Spleen (tissue), 7 donors: Measurements from ENCODE around the gene CDK14.

Experiments used
- POLR2A ChIP-seq, 3 donors: fragments of 450-650 bp; IDR thresholded peaks; one replicate each; pipeline ENCODE4 v1.5.1; 2017; ENCODE audit warnings: antibody characterized with exemption in 3 of 3, mild to moderate bottlenecking in 1 of 3
- POLR2AphosphoS5 ChIP-seq, 3 donors: sonication (generic); formaldehyde crosslinking; IDR thresholded peaks; one replicate each; pipeline ENCODE4 v1.5.1; 2017; ENCODE audit warnings: antibody characterized with exemption in 3 of 3
- TF ChIP-seq, protein P1 (sequence below), 11 experiments: fragments of 200-600 bp in 7 of 11; fragments of 450-650 bp in 4 of 11; sonication (generic) in 4 of 11; IDR thresholded peaks in 8 of 11; conservative IDR thresholded peaks in 3 of 11; 1 replicate in 7 of 11; 2 replicates in 4 of 11; pipeline versions ENCODE4 v1.4.0 to v1.8.0; 2016 to 2021; ENCODE audit warnings: antibody characterized with exemption in 11 of 11, inconsistent platforms in 4 of 11, mild to moderate bottlenecking in 1 of 11
- donor health status: DM: no; HTN: no; CAD: no; lungs with moderate emphysema.
- donor health status: DM: no; HTN: no; CAD: no.
- donor health status: DM: no; HTN: no; CAD: no.

DNA sequence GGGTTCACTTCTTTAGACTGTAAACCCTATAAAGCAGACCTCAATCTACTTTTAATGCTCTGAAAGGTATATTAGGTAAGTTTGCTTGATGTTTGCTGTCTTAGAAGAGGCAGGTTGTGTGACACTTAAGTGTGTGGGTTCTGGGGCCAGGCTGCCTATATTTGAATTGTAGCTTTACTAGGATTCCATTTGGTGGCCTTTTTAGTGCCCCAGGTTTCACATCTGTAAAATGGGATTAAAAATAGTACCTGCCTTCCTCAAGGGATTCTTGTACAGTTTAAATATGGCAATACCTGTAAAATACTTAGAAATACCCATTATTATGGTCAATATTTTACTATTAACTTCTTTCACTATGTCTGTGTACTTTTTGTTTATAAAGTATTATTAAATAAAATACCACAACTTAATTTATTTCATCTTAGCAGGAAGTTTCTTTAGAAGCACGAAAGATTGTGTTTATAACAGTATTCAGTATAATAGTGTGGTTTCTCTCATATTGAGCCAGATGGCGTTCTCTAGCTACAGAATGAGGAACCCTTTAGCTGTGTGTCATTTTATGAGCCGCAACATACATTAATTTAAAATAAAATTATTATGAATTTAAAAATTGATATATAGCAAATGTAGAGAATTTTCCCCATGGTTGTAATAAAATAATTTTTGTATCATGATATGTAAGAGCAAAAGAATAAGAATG is 94.2 kb downstream of the CDK14 start:
- TF ChIP-seq POLR2A (IDR thresholded peaks at IDR 0.05) (no peak), POLR2AphosphoS5 (IDR thresholded peaks at IDR 0.05) (no peak)
- TF ChIP-seq, protein P1, sequence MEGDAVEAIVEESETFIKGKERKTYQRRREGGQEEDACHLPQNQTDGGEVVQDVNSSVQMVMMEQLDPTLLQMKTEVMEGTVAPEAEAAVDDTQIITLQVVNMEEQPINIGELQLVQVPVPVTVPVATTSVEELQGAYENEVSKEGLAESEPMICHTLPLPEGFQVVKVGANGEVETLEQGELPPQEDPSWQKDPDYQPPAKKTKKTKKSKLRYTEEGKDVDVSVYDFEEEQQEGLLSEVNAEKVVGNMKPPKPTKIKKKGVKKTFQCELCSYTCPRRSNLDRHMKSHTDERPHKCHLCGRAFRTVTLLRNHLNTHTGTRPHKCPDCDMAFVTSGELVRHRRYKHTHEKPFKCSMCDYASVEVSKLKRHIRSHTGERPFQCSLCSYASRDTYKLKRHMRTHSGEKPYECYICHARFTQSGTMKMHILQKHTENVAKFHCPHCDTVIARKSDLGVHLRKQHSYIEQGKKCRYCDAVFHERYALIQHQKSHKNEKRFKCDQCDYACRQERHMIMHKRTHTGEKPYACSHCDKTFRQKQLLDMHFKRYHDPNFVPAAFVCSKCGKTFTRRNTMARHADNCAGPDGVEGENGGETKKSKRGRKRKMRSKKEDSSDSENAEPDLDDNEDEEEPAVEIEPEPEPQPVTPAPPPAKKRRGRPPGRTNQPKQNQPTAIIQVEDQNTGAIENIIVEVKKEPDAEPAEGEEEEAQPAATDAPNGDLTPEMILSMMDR (IDR thresholded peaks at IDR 0.05 in 8 of 11, conservative IDR thresholded peaks at IDR 0.05 in 3 of 11), result no peak
